Neural crest cell (in vitro differentiated cells): ENCODE data around the gene MIPOL1. TPM values are rescaled to one million over a fixed set of nuclear protein-coding genes. Genes with fewer than 3 reads are reported as not detected.

Experiments used
- DNase-seq: peaks from one replicate; pipeline ENCODE4 v3.0.0; 2021; ENCODE audit warnings: low read depth, mixed read lengths, low spot score
- H3K27ac Mint-ChIP-seq: one replicate; pipeline ENCODE4 v1.8.0; 2021; ENCODE audit warnings: mild to moderate bottlenecking, mixed read lengths; ENCODE audit not compliant: unreplicated experiment
- H3K27me3 Mint-ChIP-seq: 2 replicates; pipeline ENCODE4 v1.8.0; 2021; ENCODE audit warnings: low read depth, mild to moderate bottlenecking, mixed read lengths
- H3K36me3 Mint-ChIP-seq: 2 replicates; pipeline ENCODE4 v1.8.0; 2021; ENCODE audit warnings: low read depth, mild to moderate bottlenecking, mixed read lengths
- H3K4me1 Mint-ChIP-seq: 2 replicates; pipeline ENCODE4 v1.8.0; 2021; ENCODE audit warnings: mixed read lengths
- H3K4me3 Mint-ChIP-seq: one replicate; pipeline ENCODE4 v1.8.0; 2021; ENCODE audit warnings: mild to moderate bottlenecking, mixed read lengths
- H3K9me3 Mint-ChIP-seq: 2 replicates; pipeline ENCODE4 v1.8.0; 2021; ENCODE audit warnings: mixed read lengths
- CTCF ChIP-seq: fragments of 200-600 bp; sonication (generic); conservative IDR thresholded peaks from 2 replicates; pipeline ENCODE4 v1.5.0; 2021; ENCODE audit warnings: antibody characterized with exemption, mild to moderate bottlenecking
- total RNA-seq: library from RNA; stranded (reverse); gene quantifications from 2 replicates; pipeline ENCODE4 v1.2.1, GENCODE V29; 2021

Gene MIPOL1
- total RNA-seq, 1 donor from 2014 or later = 16.6 TPM

GRCh38 chr14:37526994-37527393, 329.3 kb downstream of the MIPOL1 start:
- Mint-ChIP-seq H3K27ac (no peak overlapping the region), H3K4me3 (no peak overlapping the region), H3K27me3 (no peaks in the 10 kb centered on the region), H3K4me1 (no peaks in the 10 kb centered on the region), H3K9me3 (peaks cover 3% of the 10 kb centered on the region), H3K36me3 (peaks cover 3% of the 10 kb centered on the region)
- TF ChIP-seq CTCF = no peak
- no peak for DNase-seq

- no peak for DNase-seq
- Mint-ChIP-seq H3K27ac (no peak overlapping the region), H3K36me3 (no peaks in the 10 kb centered on the region), H3K4me1 (no peaks in the 10 kb centered on the region), H3K9me3 (no peaks in the 10 kb centered on the region), H3K4me3 (no peak overlapping the region), H3K27me3 (no peaks in the 10 kb centered on the region)
- no peak for TF ChIP-seq CTCF
Observed at GRCh38 chr14:37539992-37540391, 342.3 kb downstream of the MIPOL1 start.

GRCh38 chr14:37544407-37544806, 346.7 kb downstream of the MIPOL1 start:
- no peak for DNase-seq
- Mint-ChIP-seq H3K4me3 (no peak overlapping the region), H3K27me3 (no peaks in the 10 kb centered on the region), H3K36me3 (no peaks in the 10 kb centered on the region), H3K4me1 (peaks cover 7% of the 10 kb centered on the region), H3K27ac (no peak overlapping the region), H3K9me3 (no peaks in the 10 kb centered on the region)
- no peak for TF ChIP-seq CTCF

GRCh38 chr14:37545174-37545573, 347.4 kb downstream of the MIPOL1 start:
- peak; percentile 22 for TF ChIP-seq CTCF
- no peaks in the 10 kb centered on the region for H3K9me3 Mint-ChIP-seq
- no peak overlapping the region for H3K4me3 Mint-ChIP-seq
- no peaks in the 10 kb centered on the region for H3K36me3 Mint-ChIP-seq
- H3K4me1 Mint-ChIP-seq = peaks cover 7% of the 10 kb centered on the region
- no peaks in the 10 kb centered on the region for H3K27me3 Mint-ChIP-seq
- H3K27ac Mint-ChIP-seq = no peak overlapping the region
- no peak for DNase-seq

GRCh38 chr14:37546621-37547447, 349.1 kb downstream of the MIPOL1 start:
- no peak for TF ChIP-seq CTCF
- Mint-ChIP-seq H3K27me3 (no peaks in the 10 kb centered on the region), H3K4me3 (no peak overlapping the region), H3K27ac (no peak overlapping the region), H3K4me1 (peaks cover 7% of the 10 kb centered on the region), H3K9me3 (no peaks in the 10 kb centered on the region), H3K36me3 (no peaks in the 10 kb centered on the region)
- DNase-seq = no peak
